Esophagus squamous epithelium (tissue), 4 donors: Measurements from ENCODE around the gene CD109.

ENCODE experiments used
- CTCF ChIP-seq, 6 experiments: fragments of 450-650 bp in 4 of 6; fragments of 200-600 bp in 2 of 6; sonication (generic) in 2 of 6; IDR thresholded peaks; one replicate each; pipeline ENCODE4 v1.5.1; 2016 to 2019; ENCODE audit warnings: antibody characterized with exemption in 6 of 6, mild to moderate bottlenecking in 4 of 6, moderate library complexity in 4 of 6
- POLR2A ChIP-seq, 4 donors: fragments of 450-650 bp; IDR thresholded peaks; one replicate each; pipeline ENCODE4 v1.6.1; 2017; ENCODE audit warnings: antibody characterized with exemption in 4 of 4, mild to moderate bottlenecking in 4 of 4, moderate library complexity in 3 of 4

GRCh38 chr6:73728548-73729205, 32.7 kb downstream of the CD109 start:
- TF ChIP-seq CTCF (IDR thresholded peaks at IDR 0.05) (no peak), POLR2A (IDR thresholded peaks at IDR 0.05) (no peak)
